H1 (cell line): ENCODE measurements around the gene ARHGAP22. TPM values are rescaled to one million over a fixed set of nuclear protein-coding genes. Genes with fewer than 3 reads are reported as not detected.

ENCODE experiments used
- RBBP5 ChIP-seq: IDR thresholded peaks from 2 replicates; pipeline ENCODE4 v1.7.1; 2012; ENCODE audit warnings: low read depth, mild to moderate bottlenecking, inconsistent platforms, low read length, moderate library complexity, borderline replicate concordance
- RNF2 ChIP-seq: fragments of 200-900, 300-1000 bp; sonication (generic); IDR thresholded peaks from 2 replicates; pipeline ENCODE4 v1.7.1; 2016; ENCODE audit warnings: borderline replicate concordance, low read depth, mild to moderate bottlenecking, antibody characterized with exemption, low read length; ENCODE audit not compliant: poor library complexity, severe bottlenecking; ENCODE audit errors: missing control alignments
- TAF1 ChIP-seq: IDR thresholded peaks from 2 replicates; pipeline ENCODE4 v1.6.1; 2011; ENCODE audit warnings: mild to moderate bottlenecking, low read depth, low read length
- polyA plus RNA-seq, 7 experiments: library from polyadenylated mRNA; depleted of rRNA in 3 of 7; stranded (reverse) in 5 of 7; unstranded in 2 of 7; fragments of >200 nt in 5 of 7; fragments of 200-250 nt in 2 of 7; gene quantifications; 1 replicate in 5 of 7; 2 replicates in 1 of 7; 4 replicates in 1 of 7; pipeline versions ENCODE4 v1.2.1 to v1.2.3, GENCODE V29; 2011 to 2013; ENCODE audit warnings: missing spikeins in 2 of 7, mixed read lengths in 2 of 7
- total RNA-seq: library from RNA; stranded (reverse); fragmentation: NEBNext Ultra II Directional; extraction: Animal tissue kit (Norgen Biotek cat#: 25700); gene quantifications from 2 replicates; pipeline ENCODE4 v1.2.1, GENCODE V29; 2021

ARHGAP22 gene
- total and polyA plus RNA-seq, 2 of the 8 experiments (the other 6 are each of a cell fraction or from before 2014, with no cell fraction given), result 3.6 to 11.2 TPM

GRCh38 chr10:48469516-48470020, 135.3 kb downstream of the ARHGAP22 start (continued):
- TF ChIP-seq RNF2 (no peak), RBBP5 (no peak), TAF1 (no peak)
